Esophagus muscularis mucosa (tissue), 4 donors: ENCODE data around the gene SMIM14. TPM values are rescaled to one million over a fixed set of nuclear protein-coding genes. Genes with fewer than 3 reads are reported as not detected.

Experiments
- DNase-seq: peaks from one replicate; pipeline ENCODE4 v3.0.0-alpha.2; 2017; ENCODE audit errors: extremely low spot score
- H3K27ac ChIP-seq, 4 donors: fragments of 200-600 bp; sonication (generic); replicated peaks in 1 of 4; 1 replicate in 3 of 4; 2 replicates in 1 of 4; pipeline ENCODE4 v1.5.1; 2016 to 2019; ENCODE audit warnings: mild to moderate bottlenecking in 1 of 4
- H3K27me3 ChIP-seq, 4 donors: fragments of 200-600 bp; sonication (generic); one replicate each; pipeline versions ENCODE4 v1.5.1 to v1.6.0; 2016 to 2019
- H3K36me3 ChIP-seq, 4 donors: fragments of 200-600 bp; sonication (generic); one replicate each; pipeline ENCODE4 v1.5.1; 2016 to 2019
- H3K4me1 ChIP-seq, 4 donors: fragments of 200-600 bp; sonication (generic); one replicate each; pipeline ENCODE4 v1.5.1; 2016 to 2019
- H3K4me3 ChIP-seq, 4 donors: fragments of 200-600 bp; sonication (generic); 1 replicate in 2 of 4; 2 replicates in 2 of 4; pipeline ENCODE4 v1.5.1; 2016 to 2019; ENCODE audit warnings: mild to moderate bottlenecking in 4 of 4, moderate library complexity in 1 of 4
- H3K9me3 ChIP-seq, 4 donors: fragments of 200-600 bp; sonication (generic); 1 replicate in 3 of 4; 2 replicates in 1 of 4; pipeline ENCODE4 v1.5.1; 2016 to 2019
- EP300 ChIP-seq: sonication (generic); formaldehyde crosslinking; IDR thresholded peaks from one replicate; pipeline ENCODE4 v1.6.1; 2017; ENCODE audit warnings: antibody characterized with exemption
- POLR2A ChIP-seq: fragments of 450-650 bp; IDR thresholded peaks from one replicate; pipeline ENCODE4 v1.6.1; 2017; ENCODE audit warnings: antibody characterized with exemption, moderate library complexity, mild to moderate bottlenecking, low read depth
- POLR2AphosphoS5 ChIP-seq, 2 donors: sonication (generic); formaldehyde crosslinking; IDR thresholded peaks; one replicate each; pipeline ENCODE4 v1.6.1; 2017; ENCODE audit warnings: antibody characterized with exemption in 2 of 2
- WGBS: methylation state at CpG from one replicate; pipeline ENCODE4 v1.1.5; 2018; 5-methylcytosine and 5-hydroxymethylcytosine counted together
- intact Hi-C: fragments of 100-400 bp; cut with DNase I; formaldehyde crosslinking; loops from one replicate; pipeline ENCODE4 v1.15.1; 2023
- total RNA-seq, 4 donors: library from RNA; depleted of rRNA; stranded (reverse); fragments of >200 nt; gene quantifications; one replicate each; pipeline versions ENCODE4 v1.1.0 to v1.2.1, GENCODE V29; 2016
- TF ChIP-seq, protein P1 (sequence below), 3 experiments: fragments of 200-600 bp in 2 of 3; fragments of 450-650 bp in 1 of 3; sonication (generic) in 2 of 3; IDR thresholded peaks; one replicate each; pipeline ENCODE4 v1.5.1; 2017 to 2019; ENCODE audit warnings: antibody characterized with exemption in 3 of 3, mild to moderate bottlenecking in 2 of 3, moderate library complexity in 1 of 3

Gene SMIM14
- total RNA-seq, 4 donors from 2014 or later = 27.3 to 39.0 (median 29.6) TPM

DNA sequence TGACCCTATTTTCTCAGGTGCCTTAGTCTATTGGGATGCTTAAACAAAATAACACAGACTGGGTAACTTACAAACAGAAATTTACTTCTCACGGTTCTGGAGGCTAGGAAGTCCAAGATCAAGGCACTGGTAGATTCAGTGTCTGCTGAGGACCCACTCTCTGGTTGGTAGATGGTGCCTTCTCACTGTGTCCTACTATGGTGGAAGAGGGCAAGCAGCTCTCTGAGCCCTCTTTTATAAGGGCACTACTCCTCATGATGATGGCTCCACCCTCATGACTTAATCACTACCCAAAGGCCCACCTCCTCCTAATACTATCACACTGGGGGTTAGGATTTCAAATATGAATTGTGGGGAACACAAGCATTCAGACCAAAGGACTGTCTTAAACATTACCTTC lies 11.8 kb downstream of the SMIM14 start:
- Histone ChIP-seq H3K27me3 (no peaks in the 10 kb centered on the region), H3K9me3 (no peaks in the 10 kb centered on the region), H3K36me3 (peaks cover 0 to 25% (median 3%) of the 10 kb centered on the region in 4 donors), H3K4me1 (peaks cover 0 to 17% (median 11%) of the 10 kb centered on the region in 4 donors), H3K27ac (no peak overlapping the region), H3K4me3 (no peak overlapping the region)
- intact Hi-C loops = loop anchor here (5.0 kb wide), 1 partner anchor 95 kb away; no protein-coding TSS in a partner anchor
- WGBS = 100% methylated on average over 1 of the region's 1 CpG
- DNase-seq = no peak
- TF ChIP-seq POLR2A = no peak
- TF ChIP-seq EP300 = no peak
- TF ChIP-seq POLR2AphosphoS5 (IDR thresholded peaks at IDR 0.05) = no peak
- TF ChIP-seq, protein P1, sequence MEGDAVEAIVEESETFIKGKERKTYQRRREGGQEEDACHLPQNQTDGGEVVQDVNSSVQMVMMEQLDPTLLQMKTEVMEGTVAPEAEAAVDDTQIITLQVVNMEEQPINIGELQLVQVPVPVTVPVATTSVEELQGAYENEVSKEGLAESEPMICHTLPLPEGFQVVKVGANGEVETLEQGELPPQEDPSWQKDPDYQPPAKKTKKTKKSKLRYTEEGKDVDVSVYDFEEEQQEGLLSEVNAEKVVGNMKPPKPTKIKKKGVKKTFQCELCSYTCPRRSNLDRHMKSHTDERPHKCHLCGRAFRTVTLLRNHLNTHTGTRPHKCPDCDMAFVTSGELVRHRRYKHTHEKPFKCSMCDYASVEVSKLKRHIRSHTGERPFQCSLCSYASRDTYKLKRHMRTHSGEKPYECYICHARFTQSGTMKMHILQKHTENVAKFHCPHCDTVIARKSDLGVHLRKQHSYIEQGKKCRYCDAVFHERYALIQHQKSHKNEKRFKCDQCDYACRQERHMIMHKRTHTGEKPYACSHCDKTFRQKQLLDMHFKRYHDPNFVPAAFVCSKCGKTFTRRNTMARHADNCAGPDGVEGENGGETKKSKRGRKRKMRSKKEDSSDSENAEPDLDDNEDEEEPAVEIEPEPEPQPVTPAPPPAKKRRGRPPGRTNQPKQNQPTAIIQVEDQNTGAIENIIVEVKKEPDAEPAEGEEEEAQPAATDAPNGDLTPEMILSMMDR (IDR thresholded peaks at IDR 0.05) = no peak

DNA sequence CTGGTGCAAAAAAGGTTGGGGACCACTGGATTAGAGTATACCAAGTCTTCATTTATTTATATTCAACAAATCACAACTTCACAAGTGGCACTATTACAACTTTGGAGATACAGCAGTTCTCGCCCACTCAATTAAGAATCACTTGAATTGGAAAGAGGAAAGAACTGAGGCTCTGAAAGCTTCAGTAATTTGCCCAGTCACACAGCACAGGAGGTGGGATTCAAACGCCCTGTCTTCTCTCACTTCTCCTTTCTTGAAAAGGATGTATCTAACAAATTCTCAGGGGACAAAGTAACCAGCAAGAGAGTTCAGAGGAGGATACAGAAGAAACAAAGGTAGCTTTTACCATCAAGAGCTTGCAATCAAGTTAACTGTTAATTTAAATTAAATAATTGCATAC lies 12.4 kb downstream of the SMIM14 start:
- intact Hi-C loops = loop anchor here (5.0 kb wide), 1 partner anchor 94 kb away; no protein-coding TSS in a partner anchor
- no peak for DNase-seq
- WGBS = 74% methylated on average over 2 of the region's 2 CpGs

DNA sequence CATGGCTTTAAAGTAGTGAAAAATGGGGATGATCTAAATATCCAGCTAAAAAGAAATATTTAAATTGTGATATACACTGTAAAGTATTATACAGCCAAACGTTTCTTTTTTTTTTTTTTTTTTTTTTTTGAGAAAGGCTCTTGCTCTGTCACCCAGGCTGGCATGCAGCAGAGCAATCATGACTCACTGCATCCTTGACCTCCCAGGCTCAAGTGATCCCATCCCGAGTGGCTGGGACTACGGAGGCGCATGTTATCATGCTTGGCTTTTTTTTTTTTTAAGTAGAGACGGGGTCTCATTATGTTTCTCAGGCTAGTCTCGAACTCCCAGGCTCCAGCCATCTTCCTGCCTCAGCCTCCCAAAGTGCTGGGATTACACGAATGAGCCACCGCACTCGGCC lies 17.1 kb downstream of the SMIM14 start:
- H3K4me1 ChIP-seq = peaks cover 3 to 54% (median 32%) of the 10 kb centered on the region in 4 donors
- H3K27ac ChIP-seq = peak overlapping the region; percentile 58 to 70 (median 62)
- H3K27me3 ChIP-seq = no peaks in the 10 kb centered on the region
- peaks cover 0 to 11% (median 0%) of the 10 kb centered on the region in 4 donors for H3K36me3 ChIP-seq
- H3K9me3 ChIP-seq = no peaks in the 10 kb centered on the region
- TF ChIP-seq POLR2A = no peak
- no peak for TF ChIP-seq EP300
- TF ChIP-seq POLR2AphosphoS5 (IDR thresholded peaks at IDR 0.05) = peak in 1 of 2 donors; percentile 40
- TF ChIP-seq, protein P1 (IDR thresholded peaks at IDR 0.05) = no peak
- intact Hi-C loops = no loop called here
- WGBS = 63% methylated on average over 9 of the region's 9 CpGs
- no peak overlapping the region for H3K4me3 ChIP-seq
- DNase-seq = no peak

More for the DNA sequence above, 12.4 kb downstream of the SMIM14 start:
- Histone ChIP-seq H3K4me3 (no peak overlapping the region), H3K27me3 (no peaks in the 10 kb centered on the region), H3K4me1 (peaks cover 3 to 24% (median 17%) of the 10 kb centered on the region in 4 donors), H3K27ac (no peak overlapping the region), H3K9me3 (no peaks in the 10 kb centered on the region), H3K36me3 (peaks cover 0 to 25% (median 3%) of the 10 kb centered on the region in 4 donors)
- TF ChIP-seq POLR2AphosphoS5 (IDR thresholded peaks at IDR 0.05) (no peak), EP300 (no peak), POLR2A (no peak)
- TF ChIP-seq, protein P1 (IDR thresholded peaks at IDR 0.05) = no peak

DNA sequence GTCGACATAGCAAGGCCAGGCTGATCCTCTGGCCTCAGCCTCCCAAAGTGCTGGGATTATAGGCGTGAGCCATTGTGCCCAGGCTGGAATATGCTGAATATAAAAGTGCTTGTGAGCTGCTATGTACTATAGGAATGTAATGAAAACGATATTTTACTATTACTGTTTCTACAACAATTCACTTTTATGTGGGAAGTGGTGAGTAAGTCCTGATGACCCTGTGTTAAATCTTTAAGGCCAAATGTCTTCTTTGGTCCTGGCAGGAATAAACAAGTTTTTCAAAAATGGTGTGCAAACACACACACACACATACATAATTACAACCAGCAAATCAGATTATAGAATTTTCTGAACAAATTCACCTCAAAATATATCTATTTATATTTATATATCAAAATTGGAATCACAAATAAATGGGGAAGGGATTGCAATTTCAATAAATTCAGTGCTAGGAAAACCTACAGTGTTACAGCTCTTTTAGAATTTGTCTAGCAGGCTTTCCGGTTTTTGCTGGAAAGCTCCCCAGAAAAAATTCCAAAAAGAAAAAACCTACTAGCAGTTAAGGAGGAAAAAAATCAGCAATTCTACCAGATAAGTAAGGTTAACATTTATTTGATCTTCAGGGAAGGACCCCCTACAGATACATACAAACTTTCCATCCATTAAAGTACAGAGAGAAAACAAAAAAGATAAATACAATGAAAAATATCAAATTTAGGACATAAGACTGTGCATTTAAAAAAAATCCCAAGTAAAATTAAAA lies 17.9 kb downstream of the SMIM14 start:
- WGBS = 77% methylated on average over 4 of the region's 4 CpGs
- TF ChIP-seq, protein P1 (IDR thresholded peaks at IDR 0.05) = no peak
- TF ChIP-seq POLR2AphosphoS5 (IDR thresholded peaks at IDR 0.05) = no peak
- TF ChIP-seq EP300 = no peak
- TF ChIP-seq POLR2A = no peak
- H3K27ac ChIP-seq = peak overlapping the region; percentile 58 to 70 (median 62)
- no peak overlapping the region for H3K4me3 ChIP-seq
- intact Hi-C loops = no loop called here
- DNase-seq = no peak
- H3K36me3 ChIP-seq = peaks cover 0 to 2% (median 0%) of the 10 kb centered on the region in 4 donors
- no peaks in the 10 kb centered on the region for H3K9me3 ChIP-seq
- no peaks in the 10 kb centered on the region for H3K27me3 ChIP-seq
- H3K4me1 ChIP-seq = peaks cover 5 to 61% (median 41%) of the 10 kb centered on the region in 4 donors
